Activated effector memory CD4-positive, alpha-beta T cell treated with anti-CD3 and anti-CD28 coated beads, Interleukin-2, amount 50 U/mL, for 16 hours (primary cell): ENCODE measurements around the gene TMEM217.

Source experiments
- DNase-seq: peaks from one replicate; pipeline ENCODE4 v3.0.0-alpha.2; 2020

The TMEM217 gene

DNA sequence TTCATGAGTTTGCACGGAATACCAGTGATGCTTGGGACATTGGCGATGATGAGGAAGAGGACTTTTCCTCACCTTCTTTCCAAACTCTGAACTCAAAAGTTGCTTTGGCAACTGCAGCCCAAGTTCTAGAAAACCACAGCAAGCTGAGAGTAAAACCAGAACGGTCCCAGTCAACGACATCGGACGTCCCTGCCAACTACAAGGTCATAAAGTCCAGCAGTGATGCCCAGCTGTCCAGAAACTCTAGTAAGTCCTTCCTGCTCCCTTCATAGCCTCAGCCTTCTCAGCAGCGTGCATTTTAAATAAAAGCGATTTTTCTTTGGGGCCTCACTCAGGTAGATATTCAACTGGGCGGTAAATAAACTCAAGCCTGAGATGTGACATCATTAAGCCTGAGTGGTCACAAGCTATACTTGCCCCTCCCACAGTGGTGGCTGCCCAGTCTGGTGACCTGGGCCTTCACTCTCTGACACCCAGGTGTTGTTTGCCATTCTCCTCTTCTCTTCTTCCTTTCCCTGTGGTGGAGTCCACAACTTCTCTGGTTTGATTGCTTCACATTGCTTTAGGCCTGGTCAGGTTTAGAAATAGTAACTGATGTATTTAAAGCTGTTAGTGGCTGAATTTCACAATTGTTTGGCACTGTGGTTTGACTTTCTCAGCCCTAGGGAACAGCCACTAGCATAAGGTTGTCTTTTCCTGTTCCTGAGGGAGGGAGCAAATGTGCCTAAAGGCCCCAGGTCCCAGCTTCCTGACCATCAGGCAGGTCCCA, 21.6 kb upstream of the TMEM217 start:
- DNase-seq, result no peak

DNA sequence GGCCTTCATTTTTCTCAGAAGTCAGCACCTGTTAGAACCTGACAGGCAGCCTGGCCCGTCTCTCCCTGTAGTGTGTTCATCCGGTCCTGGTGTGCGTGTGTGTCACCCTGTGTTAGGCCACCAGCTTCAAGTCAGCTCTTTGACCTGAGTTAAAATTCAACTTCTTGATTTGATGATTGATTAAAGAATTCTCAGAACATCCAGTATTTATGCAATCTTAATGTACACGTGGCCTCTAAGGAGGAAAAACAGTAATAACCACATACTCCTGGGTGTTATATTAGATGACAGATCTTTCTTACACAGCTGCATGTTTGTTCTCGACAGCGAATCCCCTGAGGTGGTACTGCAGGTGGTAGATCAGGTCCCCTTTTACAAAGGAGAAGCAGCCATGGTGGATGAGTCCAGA, 19.1 kb upstream of the TMEM217 start:
- DNase-seq, result no peak

DNA sequence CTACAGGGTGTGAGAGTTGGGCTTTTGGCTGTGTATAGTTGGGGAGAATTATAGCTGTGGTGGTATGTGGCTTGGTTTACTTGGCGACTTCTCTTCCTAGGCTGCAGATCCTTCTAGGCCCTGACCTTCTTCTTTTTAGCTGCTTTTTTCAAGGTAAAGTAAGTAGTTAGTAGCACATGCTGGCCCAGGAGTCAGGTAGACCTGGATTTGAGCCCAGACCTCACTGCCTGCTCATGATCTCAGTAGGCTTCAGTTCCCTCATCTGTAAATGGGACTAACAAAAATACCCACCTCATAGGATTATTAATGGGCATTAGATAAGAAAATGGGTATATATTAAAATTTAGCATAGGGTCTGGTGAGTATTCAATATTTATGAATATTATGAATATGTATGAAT, 17.4 kb upstream of the TMEM217 start:
- DNase-seq, result no peak

DNA sequence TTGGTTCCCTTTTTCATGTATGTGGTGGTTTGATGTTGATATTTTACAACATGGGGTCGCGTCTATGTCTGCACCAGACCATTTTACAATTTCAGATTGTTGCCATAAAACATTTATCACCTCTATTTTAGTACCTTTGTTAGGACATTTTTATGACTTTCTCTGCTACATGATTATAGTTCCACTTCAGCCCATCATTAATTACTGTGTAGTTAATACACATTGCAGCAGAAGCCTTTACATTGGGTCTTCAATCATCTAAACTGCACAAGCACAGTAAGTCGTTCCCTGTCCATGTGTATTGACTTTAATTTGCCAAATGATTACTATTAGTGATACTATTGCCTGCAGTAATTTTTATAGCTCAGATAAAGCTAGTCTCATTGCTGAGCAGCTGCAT, 15.7 kb upstream of the TMEM217 start:
- DNase-seq, result no peak

DNA sequence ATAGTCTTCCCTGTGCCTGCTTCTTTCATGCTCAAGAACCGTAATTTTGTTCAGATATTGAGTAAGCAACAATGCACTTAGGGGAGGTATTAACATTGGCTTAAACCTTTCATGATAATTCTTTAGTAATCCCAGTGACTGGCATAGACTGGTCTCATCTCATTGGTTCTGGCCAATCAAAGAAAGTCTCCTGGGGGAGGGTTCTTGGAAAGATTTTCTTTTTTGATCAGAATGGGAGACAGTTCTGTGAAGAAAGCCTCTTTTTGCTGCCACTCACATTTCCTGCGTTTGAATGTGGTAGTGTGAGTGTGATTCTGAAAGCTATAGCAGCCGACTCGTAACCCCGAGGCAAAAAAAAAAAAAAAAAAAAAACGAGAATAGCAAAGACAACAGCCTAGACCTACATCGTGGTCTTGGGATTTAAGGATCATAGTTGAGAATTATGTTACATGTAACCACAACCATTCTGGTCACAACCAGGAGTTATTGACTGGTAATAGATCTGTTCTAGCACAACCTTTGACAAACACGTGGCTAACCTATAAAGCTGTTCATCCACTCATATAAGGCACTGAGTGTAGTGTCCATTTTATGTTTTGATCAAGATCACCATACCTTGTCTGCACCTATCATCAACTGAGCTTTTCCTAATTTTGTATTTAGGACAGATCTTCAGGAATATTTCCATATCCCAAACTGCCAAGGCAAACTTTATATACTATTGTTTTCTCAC, 15.1 kb upstream of the TMEM217 start:
- no peak for DNase-seq

DNA sequence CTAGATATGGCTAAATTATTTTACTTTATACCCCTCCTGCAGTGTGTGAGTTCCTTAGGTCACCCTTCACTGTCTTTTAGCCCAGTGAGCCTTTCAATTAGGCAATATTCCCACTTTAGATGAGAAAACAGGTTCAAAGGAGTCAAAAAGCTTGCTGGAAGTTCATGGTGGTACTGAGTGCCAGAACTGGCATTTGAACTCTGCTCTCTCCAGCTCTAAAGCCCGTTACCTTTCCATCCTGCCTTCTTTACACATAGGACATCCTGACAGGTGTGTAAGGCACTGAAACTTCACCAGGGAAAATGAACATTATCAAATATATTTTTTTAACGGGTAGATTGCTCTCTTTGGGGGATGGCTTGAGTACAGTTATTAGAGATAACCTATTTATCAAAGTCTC, 11.2 kb upstream of the TMEM217 start:
- DNase-seq, result no peak

DNA sequence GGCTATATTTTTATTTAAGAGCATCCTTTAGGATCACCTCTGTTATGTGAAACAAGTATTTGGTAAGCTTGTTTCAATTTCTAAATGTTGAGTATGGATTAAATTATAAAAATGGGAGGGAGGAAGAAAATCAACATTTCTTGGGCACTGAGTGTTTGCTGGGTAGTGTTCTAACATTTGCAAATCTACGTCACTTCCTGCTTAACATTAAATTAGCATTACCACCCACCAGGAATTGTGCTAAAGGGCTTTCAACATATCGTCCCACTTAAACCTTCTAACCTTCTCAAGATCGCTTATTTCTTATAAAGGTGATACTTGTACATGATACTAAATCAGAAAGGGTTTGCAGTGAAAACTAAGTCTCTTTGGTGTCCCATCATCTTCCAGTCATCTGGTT, 7.9 kb upstream of the TMEM217 start:
- no peak for DNase-seq

DNA sequence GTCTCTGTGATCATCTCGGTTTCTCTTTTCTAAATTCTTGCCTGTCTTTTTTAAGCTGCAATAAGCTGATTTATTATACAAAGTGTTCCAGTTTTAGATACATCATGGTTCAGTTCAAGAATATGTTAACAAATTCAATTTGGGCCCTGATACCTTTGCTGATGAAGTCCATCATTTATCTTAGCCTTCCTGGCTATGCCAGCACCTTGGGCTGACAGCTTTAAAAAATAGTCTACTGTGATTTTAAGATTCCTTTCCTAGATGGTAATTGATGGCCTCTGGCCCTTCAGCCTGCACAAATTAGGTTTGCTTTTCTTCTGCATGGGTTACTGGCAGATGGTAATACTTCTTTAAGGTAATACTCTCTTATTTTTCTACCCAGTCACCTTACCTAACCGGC, 7.1 kb upstream of the TMEM217 start:
- DNase-seq, result no peak

DNA sequence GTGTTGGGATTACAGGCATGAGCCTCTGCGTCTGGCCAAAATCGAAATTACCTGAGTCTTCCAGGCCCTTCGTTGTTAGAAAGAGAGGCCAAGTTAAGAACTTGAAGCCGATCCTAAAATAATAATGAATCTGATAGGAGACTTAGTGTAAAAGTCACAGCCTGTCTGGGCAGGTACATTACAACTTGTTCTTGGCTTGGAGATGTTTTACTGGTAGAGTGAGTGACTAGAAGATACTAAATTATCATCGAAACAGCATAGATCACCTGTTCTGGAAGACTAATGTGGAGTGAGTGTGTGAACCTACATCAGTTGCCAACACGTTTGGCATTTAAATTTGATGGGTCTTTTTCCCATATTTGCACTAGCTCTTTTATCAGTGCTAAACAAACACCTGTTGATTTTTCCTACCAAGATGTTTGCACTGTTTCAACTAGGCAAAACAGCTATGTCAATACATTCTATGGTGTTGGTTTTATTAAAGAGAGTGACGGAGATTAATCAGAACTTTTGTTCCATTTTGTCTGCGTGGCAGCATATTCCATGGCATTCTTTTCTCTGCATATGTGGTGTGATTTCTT, 4.6 kb upstream of the TMEM217 start:
- DNase-seq, result no peak

DNA sequence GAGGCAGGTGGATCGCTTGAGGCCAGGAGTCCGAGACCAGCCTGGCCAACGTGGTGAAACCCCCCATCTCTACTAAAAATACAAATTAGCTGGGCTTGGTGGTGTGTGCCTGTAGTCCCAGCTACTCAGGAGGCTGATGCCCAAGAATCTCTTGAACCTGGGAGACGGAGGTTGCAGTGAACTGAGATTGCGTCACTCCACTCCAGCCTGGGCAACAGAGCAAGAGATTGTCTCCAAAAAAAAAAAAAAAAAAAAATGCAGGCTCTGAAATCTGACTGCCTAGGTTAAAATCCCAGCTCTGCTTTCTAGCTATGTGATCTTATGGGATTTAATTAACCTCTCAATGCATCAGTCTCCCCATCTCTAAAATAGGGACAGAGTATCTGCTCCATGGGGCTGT, 3.3 kb upstream of the TMEM217 start:
- DNase-seq, result no peak

DNA sequence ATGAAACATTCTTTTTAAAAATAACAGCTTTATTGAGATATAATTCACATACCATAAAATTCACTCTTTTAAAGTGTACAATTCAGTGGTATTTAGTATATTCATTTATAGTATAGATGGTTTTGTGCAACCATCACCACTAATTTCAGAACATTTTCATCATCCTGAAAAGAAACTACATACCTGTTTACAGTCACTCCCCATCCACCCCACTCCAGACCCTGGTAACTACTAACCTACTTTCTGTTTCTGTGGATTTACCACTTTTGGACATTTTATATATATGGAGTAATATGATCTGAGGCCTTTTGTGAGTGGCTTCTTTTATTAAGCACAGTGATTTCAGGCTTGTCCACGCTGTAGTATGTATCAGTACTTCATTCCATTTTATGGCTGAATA, 2.5 kb upstream of the TMEM217 start:
- DNase-seq, result no peak

DNA sequence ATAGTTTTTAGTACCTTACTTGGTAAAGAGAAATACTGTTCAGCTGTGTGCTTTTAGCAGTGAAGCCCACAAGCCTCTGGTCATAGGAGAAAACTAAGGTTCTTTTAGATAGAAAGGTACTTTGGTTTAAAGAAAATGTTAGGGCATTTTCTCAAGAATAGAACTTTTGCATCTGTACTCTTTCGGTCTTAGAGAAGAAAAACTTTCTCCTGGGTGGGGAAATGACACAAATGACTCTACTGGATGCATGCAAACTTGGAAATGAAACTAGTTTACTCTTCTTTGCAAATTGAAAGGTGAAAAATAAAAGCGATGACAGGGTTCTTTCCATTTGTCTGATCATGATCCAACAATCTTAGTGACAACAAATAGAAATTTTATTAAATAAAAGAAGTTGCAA, 2.1 kb upstream of the TMEM217 start:
- no peak for DNase-seq

DNA sequence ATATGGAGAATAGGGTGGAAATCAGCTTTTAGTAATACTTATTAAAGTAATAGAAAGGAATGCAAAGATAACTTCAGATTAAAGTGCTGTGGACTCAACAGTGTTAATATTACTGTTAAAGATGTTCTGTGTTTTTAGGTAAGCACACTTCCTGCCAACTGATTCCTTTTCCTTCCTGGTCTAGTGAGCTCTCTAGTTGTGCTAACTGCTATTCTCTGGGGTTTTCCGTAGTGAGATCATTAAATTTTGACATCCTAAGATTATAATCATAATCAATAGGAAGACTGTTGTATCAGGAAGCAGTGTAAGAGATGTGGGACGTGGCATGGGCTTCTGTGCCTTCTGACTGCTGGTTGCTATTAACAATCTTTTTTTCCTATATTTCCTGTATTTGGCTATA, 1.2 kb upstream of the TMEM217 start:
- DNase-seq, result no peak

DNA sequence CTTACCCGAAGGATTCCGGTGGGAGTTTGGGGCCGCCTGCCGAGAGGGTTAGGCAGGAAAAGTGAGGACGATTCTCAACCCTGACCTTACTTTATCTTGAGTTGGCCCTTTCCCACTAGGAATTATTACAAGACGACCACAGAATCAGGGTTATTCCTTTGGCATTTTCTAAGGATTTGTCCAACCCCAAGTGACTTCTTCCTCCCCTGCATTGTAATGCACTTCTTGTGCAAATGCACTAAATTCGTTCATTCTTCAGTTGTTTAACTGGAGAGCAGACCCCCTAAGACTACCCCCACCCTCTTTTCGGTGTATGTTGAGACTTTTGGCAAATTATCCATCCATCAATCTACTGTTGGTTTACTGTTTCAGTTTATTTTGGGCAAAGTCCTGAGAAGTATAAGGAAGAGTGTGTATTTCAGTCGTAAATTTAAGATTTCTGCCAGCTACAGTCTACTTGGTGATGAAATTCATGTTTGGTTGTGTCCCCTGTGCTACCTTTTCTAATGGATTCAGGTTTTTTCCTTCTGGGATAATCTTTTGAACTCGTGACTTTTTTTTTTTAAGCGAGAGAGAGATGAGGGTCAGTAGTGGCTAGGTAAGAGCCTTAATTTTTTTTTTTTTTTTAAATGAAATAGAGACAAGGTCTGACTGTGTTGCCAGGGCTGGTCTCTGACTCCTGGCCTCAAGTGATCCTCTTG, 611 bp upstream of the TMEM217 start:
- no peak for DNase-seq

DNA sequence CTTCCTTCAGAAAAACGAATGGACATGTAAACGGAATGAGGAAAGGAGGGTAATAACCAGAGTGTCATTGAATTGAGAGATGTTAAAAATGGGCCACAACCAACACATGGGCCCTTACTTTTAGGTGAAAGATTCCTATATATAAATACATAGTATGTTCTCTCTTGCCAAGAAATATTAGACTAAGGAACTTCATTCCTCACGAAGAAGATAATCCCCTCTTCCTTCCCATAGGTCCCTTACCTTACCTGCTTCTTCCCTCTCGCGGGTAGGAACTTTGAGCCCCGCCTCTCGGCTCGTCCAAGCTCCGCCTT, 667 bp downstream of the TMEM217 start:
- no peak for DNase-seq

DNA sequence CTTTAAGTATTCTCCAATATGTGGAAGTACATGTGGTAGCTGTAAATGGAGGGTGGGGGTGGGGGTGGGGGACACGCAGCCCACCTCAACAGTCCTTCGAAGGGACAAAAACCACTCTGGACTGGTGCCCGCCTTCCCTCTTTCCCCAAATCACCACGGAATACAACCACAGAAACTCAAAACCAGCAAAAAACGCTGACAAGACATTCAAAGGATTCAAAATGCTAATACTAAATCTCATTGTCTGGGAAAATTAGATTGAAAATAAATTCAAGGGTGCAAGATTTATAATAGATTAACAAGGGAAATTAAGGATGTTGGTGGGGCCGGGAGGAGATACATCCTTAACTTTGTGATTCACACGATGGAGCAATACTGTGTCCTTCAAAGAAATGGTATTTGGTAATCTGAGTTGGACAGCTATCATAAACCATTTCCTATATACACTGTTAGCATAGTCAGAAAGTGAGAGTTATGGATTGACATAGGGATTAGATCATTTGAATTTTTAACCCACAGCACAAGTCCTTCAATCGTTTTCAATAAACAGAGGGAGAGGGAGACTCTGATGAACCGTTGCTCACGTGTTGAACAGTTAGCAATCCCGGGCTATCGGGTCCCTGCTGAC, 1.1 kb downstream of the TMEM217 start:
- no peak for DNase-seq

DNA sequence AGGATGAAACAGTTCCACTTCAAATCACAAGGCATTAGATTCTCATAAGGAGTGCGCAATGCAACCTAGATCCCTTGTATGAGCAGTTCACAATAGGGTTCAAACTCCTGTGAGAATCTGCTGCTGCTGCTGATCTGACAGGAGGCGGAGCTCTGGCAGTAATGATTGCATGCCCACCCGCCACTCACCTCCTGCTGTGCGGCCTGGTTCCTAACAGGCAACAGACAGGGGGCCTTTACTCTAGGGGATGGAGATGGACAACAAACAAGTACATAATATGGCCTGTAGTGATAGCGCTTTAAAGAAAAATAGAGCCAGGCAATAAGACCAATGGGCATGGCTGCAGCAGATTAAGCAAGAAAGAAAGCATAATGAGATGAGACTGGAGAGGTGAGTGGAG, 3.1 kb downstream of the TMEM217 start:
- DNase-seq, result no peak

DNA sequence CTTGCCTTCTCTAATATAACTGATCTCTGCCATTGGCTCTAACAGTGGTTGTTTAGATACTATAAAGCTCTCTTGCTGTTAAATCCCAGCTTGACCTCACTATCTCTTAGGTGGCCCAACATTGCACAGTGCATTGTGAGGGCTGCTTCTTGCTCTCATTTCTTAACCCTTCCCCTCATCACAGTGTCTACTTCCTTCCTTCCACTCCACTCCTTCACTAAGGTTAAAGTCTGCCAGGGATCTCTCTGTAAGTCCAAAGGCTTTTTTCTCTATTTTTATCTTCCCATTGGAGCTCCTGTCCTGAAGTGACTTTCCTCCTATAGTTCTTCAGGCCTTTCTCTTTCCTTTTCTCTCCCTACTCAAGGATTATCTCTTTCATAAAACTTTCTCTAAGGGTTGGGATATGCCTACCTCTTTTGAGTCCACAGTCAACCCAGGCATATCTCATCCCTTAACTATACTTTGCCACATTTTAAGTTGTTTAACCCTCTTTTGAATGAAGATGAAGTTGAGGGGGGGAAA, 4.4 kb downstream of the TMEM217 start:
- DNase-seq, result no peak

DNA sequence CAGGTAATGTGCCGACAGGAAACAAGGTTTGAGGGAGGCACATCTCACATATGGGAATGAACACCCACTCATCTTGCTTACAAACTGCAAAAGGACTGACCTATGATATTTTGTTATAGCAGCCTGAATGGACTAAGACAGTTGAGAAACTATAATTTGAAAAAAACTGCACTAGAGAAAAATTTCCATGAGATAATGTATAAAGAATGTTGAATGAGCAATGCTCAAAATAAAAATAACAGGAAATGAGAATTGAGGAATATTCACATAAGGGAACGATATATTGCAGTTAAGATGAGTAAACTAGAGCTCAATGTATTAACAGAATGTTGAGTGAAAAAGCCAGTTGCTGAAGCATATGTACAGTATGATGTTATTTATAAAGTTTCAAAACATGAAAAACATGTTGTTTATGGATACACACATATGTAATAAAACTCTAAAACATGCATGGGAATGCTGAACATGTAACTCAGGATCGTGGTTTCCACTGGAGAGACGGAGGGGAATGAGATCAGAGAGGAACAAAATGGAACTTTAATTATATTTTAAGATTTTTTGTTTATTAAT, 6.6 kb downstream of the TMEM217 start:
- DNase-seq, result no peak

DNA sequence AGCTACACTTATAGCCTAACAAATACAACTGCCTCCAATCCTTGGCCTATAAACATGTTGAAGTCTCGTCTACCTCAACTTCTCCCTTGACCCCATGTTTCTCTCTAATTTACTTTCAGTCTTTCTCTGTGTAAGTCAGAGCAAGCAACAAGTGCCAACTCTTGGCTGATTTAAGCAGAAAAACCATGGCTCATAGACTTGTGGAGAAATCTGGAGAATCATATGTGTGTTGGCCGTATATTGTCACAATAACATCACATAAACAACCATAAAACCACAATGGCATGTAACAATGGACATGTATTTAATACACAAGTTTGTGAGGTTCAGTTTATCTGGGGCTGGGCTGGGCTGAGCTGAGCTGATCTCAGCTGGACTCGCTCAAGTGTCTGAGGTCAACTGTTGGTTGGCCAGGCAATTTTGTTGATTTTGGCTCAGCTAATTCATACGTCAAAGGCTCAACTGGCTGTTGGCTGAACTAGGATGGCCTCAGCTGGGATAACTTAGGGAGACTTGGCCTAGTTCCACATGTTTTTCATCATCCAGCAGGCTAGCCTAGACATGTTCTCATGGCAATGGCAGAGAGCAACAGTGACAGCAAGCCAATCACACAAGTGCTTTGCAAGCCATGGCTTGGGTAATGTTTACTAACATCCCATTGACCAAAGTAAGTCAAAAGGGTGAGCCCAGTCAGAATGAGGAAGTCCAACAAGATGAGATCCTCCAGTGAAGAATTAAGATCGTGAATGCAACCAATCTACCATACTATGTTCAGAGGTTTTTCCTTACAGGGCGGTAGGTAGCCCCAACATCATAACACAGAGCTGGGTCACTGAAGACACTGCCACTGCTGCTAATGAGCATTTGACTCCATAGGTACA, 13.3 kb downstream of the TMEM217 start:
- no peak for DNase-seq

DNA sequence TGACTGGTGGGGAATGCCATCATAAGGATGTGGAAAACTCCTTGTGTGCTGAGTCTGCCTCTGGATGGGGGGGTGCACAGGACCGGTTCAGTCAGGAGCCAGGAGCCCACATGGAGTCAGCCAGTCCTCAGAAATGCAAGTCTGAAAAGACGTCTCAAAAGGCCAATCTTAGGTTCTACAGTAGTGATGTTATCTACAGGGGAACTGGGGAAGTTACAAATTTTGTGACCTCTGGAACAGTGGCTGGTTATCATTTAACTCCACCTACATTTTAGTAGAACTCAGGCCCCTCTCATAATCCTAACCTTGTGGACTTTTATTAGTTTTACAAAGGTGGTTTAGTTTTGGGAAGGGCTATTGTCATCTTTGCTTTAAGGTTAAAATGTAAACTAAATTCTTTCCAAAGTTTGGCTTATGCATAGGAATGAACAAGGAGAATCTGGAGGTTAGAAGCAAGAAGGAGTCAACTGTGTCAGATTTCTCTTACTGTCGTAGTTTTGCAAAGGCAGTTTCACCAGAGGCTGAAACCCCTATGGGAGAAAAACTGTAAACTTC, 14.1 kb downstream of the TMEM217 start:
- no peak for DNase-seq
